KG1 (cell line): ENCODE results near the gene EVPL.

ENCODE experiments used
- DNase-seq: peaks from one replicate; lab custom pipeline; 2025; lab: John Stamatoyannopoulos, UW

The EVPL gene

DNA sequence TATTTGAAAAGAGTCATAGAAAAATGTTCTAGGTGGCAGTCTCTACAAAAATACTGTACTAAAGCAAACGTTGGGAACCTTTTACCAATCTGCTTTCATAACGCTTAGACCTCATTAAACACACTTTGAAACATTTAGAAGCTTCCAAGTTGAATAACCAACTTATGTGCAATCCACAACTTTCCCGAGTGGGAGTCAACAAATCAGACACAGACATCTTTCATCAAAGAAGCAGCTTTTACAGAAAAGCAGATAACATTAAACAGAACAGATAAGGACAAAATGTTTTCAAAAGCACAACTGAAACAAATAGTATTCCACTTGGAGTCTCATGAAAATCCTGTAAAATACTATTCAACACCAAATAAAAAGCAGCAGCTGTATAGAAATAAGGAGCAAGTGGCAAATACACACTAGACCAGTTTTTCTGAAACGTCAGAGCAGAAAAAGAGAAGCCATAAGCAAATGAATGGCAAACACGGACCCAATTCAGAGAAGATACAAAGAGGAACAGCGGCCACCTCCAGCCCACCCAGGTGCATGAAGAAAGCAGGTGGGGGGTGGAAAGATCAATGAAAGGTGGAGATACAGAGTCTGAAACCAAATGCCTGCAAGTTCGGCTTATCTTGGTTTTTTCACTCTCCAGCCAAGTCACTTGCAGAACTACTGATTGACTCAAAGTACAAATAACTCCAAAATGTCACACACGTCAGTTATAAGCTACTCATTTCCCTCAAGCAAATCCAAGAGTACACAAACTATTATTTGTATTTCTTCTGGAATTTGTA is 67.9 kb downstream of the EVPL start:
- no peak for DNase-seq
